GM11168 (cell line): ENCODE measurements around the gene CHIA.

Experiments
- in situ Hi-C: fragments of 300-500 bp; cut with MboI; formaldehyde crosslinking; loops from one replicate; pipeline ENCODE4 v1.12.0; 2022; ENCODE audit warnings: low sequenced_read_pairs; ENCODE audit not compliant: unreplicated experiment

The CHIA gene

DNA sequence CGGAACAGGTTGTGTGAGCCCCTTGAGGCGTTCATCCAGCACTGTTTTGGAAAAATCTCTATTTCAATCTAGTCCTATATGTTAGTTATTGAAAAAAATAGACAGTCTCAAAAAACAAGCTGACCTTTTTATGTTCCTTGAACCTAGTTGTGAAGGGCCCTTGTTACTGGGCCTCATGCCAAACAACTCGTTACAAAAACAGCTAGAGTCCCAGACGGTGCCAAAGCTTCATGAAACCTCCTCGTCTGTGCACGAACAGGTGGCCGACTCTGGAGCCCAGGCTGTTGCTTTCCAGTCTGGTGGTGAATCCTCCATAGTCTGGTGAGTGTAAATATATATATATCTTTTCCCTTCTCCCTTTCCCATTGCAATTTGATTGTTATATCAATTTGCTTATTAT is at the start of gene CHIA:
CHIA (plus strand) TSS at position 222 of the 400 bp plus-strand sequence. CDS start 19,617 bp downstream, outside the sequence.
- in situ Hi-C loops: no loop called here

- in situ Hi-C loops: loop anchor here (25.0 kb wide), 1 partner anchor 521 kb away; the partner anchor contains the start of gene DDX20
Measured at GRCh38 chr1:111241797-111242196, 48.9 kb upstream of the CHIA start.

GRCh38 chr1:111242805-111243523 is 47.7 kb upstream of the CHIA start:
- in situ Hi-C loops: loop anchor here (25.0 kb wide), 1 partner anchor 519 kb away; the partner anchor contains the start of gene DDX20

DNA sequence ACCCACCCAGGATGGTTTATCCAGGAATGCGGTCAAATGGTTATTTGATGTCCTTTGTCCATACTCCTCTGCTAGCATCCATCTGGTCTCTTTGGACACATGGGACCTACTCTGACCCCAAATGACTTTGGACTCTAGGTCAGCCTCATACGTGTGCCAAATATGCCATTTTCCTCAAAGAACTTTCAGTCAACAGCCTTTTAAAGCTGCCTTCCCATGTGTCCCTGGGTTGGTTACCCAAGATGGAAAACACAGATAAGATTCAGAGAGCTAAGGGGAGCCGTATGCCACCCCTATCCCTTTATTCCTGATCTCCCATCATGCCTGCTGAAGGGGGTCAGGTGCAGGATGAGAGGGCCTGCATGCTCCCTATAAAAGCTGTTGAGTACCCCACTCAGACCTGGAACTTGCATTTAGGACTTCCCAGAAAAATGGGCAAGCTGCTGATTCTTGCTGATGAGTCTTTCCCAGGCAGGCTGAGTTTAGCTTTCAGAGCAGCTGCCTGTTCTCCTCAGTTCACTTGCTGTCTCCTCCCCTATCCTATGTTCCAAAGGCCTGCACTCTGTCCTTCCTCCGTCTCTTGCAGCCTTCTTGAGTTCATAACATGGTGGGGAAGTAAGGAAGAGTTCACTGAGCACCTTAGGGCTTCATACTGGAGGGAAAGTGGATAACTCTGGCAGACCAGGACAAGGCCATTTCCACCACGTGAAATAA is 43.4 kb upstream of the CHIA start:
- in situ Hi-C loops: loop anchor here (25.0 kb wide), 1 partner anchor 515 kb away; the partner anchor contains the start of gene DDX20

- in situ Hi-C loops: loop anchor here (25.0 kb wide), 1 partner anchor 512 kb away; the partner anchor contains the start of gene DDX20
Measured at GRCh38 chr1:111249960-111250359, 40.7 kb upstream of the CHIA start.

- in situ Hi-C loops: no loop called here
Measured at GRCh38 chr1:111251570-111251969, 39.1 kb upstream of the CHIA start.

DNA sequence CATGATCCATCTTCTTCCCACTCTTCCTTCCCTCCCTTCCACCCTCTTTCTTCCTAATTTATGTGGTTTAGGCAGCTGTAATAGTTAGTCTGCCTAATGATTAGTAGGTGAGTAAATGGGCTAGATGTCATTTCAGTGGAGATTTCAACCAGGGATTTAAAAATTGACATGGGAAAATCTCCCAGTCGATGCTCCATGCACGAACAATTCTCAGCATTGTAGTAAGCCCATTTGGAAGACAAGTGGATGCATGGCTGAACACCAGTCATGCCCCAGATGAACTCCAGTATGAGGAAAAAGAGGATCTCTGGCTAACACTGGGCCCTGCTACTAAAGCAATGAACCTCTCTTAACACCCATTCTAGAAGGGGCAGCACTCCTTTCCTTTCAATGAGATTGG is 37.9 kb upstream of the CHIA start:
- in situ Hi-C loops: no loop called here

DNA sequence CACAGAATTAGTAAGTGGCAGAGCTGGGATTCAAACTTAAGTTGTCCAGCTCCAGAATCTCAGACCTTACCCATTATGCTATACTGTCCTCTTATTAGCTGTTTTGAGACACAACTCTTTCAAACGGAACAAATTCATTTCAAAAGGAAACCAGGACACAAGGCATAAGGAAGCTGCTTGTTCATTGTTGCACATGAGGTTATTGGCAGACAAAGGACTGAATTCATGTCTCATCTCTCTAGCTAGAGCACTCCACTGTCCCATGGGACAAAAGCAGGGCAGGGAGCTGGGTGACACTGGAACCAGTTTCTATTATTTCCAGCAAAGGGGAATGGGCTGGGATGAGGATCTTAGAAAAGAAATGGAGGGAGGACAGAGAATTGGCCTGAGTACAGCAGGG is 36.8 kb upstream of the CHIA start:
- in situ Hi-C loops: no loop called here

- in situ Hi-C loops: no loop called here
Measured at GRCh38 chr1:111256988-111257658, 33.5 kb upstream of the CHIA start.

DNA sequence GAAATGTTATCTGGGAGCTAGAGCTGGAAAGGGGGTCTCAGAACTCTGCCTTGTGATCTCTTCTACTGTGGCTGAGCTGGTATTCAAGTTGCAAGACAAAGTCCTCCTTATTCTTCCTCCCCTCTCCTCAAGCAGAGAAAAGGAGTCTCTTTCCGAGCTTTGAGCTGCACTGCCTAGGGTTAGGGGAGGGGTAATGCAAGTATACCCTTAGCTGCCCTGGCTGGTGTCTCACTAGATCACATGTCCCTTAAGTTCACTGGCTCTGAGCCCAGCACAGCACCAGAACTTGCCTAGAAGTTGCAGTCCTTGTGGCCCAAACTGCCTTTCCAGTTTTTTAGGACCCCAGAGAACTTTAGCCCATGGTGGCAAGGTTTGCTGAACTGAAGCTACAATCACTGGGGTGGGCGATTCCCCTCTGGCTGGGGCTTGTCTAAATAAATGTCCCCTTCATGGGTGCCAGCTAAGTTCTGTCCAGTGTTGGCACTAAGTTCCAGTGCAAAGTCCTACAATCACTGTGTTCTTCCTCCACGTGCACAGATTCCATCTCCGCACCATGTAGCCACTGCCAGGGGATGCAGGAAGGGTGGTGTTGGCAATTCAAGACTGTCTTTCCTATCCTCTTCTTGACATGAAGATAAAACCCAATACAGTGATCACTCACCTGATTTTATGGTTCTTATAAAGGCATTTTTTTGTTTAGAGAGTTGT is 22.7 kb upstream of the CHIA start:
- in situ Hi-C loops: no loop called here

- in situ Hi-C loops: no loop called here
Measured at GRCh38 chr1:111269825-111270406, 20.7 kb upstream of the CHIA start.

DNA sequence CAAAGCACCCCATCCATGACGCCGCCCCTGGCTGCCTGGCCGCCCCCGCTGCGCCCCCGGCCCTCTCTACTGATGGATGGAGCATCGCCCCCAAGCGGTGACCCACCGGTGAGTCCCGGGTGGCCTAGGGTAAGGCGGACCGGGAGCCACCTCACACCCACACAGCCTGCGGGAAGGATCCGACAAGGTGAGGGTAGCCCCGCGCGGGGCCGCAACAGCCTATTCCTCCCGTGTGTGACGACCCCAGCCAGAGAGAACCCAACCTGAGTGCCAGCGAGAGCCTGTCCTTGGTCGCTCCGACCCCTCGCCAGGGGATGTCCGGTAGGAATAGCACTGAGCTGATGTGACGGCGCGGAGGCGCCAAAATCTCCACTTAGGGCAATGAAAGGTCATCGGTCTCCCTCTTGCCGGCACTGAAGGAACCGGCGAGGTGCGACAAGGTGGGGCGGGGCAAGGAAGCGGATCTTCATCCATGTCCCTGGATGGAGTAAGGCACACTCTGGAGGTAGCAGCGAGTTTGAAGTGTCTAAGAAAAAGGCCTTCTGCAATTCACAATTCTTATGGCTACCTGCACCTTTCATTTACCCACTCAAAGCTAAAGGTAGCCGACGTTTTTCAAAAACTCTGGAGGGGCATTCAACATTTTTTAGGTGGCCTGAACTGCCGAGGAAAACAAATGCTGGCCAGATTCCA is 19.7 kb upstream of the CHIA start:
- in situ Hi-C loops: no loop called here

GRCh38 chr1:111271464-111271801 is 19.2 kb upstream of the CHIA start:
- in situ Hi-C loops: no loop called here

GRCh38 chr1:111272081-111272480 is 18.6 kb upstream of the CHIA start:
- in situ Hi-C loops: no loop called here

- in situ Hi-C loops: no loop called here
Measured at GRCh38 chr1:111274653-111275052, 16.0 kb upstream of the CHIA start.

- in situ Hi-C loops: no loop called here
Measured at GRCh38 chr1:111275079-111275478, 15.6 kb upstream of the CHIA start.

- in situ Hi-C loops: no loop called here
Measured at GRCh38 chr1:111275780-111276433, 14.7 kb upstream of the CHIA start.

- in situ Hi-C loops: no loop called here
Measured at GRCh38 chr1:111279144-111279543, 11.5 kb upstream of the CHIA start.

GRCh38 chr1:111280267-111280666 is 10.4 kb upstream of the CHIA start:
- in situ Hi-C loops: no loop called here
